Omental fat pad (tissue), 4 donors: ENCODE data around the gene BAG2. TPM values are rescaled to one million over a fixed set of nuclear protein-coding genes. Genes with fewer than 3 reads are reported as not detected.

Source experiments
- ATAC-seq: fragments of 150-250 bp; one replicate; pipeline ENCODE4 v1.9.1; 2016; ENCODE audit warnings: mild to moderate bottlenecking, moderate library complexity; ENCODE audit not compliant: low FRiP score
- DNase-seq: peaks from one replicate; pipeline ENCODE4 v3.0.0-alpha.2; 2019; ENCODE audit warnings: low spot score
- total RNA-seq, 4 donors: library from RNA; depleted of rRNA; stranded (reverse); fragments of >200 nt; gene quantifications; one replicate each; pipeline ENCODE4 v1.1.0, GENCODE V29; 2016
- TF ChIP-seq, protein P1 (sequence below), 3 donors: fragments of 450-650 bp; IDR thresholded peaks; one replicate each; pipeline ENCODE4 v1.5.1; 2016 to 2017; ENCODE audit warnings: antibody characterized with exemption in 3 of 3, mild to moderate bottlenecking in 3 of 3, moderate library complexity in 2 of 3

BAG2 gene
- total RNA-seq, 4 donors from 2014 or later = 3.0 to 6.6 (median 4.6) TPM

DNA sequence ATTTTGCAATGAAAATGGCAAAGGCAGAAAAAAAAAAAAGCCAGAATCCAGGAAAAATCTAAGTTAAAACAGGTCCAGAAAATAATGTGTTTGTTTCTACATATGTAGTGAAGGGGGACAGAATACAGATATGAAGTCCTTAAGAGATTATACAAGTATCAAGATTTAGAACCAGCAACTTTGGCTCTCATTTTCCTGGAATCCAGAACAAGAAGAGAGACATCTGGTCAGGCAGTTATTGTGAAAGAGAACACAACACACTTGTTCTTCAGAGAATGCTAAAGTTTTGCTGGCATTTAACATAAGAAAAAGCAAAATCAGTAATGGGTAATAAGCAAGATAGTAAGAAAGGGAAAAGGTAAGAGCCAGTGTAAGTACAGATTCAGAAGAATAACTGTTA, 21.1 kb downstream of the BAG2 start:
- TF ChIP-seq, protein P1, sequence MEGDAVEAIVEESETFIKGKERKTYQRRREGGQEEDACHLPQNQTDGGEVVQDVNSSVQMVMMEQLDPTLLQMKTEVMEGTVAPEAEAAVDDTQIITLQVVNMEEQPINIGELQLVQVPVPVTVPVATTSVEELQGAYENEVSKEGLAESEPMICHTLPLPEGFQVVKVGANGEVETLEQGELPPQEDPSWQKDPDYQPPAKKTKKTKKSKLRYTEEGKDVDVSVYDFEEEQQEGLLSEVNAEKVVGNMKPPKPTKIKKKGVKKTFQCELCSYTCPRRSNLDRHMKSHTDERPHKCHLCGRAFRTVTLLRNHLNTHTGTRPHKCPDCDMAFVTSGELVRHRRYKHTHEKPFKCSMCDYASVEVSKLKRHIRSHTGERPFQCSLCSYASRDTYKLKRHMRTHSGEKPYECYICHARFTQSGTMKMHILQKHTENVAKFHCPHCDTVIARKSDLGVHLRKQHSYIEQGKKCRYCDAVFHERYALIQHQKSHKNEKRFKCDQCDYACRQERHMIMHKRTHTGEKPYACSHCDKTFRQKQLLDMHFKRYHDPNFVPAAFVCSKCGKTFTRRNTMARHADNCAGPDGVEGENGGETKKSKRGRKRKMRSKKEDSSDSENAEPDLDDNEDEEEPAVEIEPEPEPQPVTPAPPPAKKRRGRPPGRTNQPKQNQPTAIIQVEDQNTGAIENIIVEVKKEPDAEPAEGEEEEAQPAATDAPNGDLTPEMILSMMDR (IDR thresholded peaks at IDR 0.05) = no peak
- ATAC-seq = no peak
- no peak for DNase-seq

DNA sequence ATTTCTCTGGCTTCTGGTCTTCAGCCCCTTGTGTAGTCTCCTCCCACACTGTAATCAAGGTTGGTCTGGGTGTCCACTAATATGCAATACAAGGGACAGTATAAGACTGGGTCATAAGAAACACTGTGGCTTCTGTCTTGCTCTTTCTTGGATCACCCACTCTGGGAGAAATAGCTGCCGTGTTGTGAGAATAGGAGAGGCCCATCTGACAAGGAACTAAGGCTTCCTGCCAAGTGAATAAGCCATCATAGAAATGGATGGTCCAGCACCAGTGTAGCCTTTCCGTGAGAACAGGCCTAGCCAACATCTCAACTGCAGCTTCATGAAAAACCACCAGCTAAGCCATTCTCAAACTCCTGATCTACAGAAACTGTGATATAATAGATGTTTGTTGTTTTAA, 23.3 kb downstream of the BAG2 start:
- ATAC-seq (no peak), DNase-seq (no peak)
- TF ChIP-seq, protein P1 (IDR thresholded peaks at IDR 0.05) = no peak

DNA sequence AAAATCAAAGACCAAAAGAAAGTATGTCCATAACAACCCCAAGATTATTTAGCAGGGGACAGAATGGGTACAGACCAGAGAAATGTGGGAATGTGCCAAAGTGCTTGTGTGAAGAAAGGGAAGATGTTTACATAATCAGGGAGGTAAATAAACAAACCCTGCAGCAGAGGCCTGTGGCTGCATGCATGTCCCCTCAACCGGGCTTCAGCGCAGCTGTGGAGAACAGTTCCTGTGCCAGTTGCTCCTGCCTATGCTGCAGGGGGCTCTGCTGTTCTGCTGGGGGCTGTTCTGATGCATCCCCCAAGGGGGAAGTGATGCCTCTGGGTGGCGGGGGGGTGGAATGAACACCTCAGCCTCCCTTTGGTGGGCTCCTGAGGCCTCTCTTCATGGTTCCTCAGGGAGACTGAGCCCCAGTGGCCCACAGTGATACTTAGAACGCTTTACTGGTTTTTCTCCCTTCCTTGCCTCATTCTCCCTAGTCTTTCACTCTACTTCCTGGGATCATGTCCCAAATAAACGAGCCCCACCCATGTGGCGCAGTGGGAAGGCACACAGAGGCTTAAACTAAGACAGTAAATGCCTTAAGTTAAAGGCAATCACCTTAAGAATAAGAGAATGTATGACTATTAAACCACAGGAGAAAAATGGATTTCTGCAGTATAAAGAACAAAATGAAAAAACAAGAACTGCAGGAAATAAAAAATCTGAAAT, 27.0 kb downstream of the BAG2 start:
- DNase-seq (no peak), ATAC-seq (no peak)
- TF ChIP-seq, protein P1 (IDR thresholded peaks at IDR 0.05) = no peak

DNA sequence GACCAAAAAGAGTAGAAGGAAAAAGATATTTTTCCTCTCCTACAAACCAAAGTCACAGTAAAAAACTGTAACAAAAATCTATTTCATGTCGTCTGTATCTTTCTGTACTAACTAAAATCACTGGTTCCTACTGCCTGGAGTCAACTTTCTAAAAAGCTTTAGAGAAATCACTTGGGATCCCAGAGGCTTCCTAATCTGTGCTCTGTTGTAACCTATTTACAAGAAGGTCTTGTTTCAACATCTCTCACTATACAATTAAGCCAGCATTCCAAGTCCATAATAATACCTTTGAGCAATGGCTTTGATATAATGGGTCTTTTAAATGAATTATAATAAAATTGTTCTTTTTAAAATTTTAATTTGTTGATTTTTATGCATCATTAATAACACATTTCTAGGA, 29.6 kb downstream of the BAG2 start:
- no peak for DNase-seq
- TF ChIP-seq, protein P1 (IDR thresholded peaks at IDR 0.05) = no peak
- ATAC-seq = no peak

DNA sequence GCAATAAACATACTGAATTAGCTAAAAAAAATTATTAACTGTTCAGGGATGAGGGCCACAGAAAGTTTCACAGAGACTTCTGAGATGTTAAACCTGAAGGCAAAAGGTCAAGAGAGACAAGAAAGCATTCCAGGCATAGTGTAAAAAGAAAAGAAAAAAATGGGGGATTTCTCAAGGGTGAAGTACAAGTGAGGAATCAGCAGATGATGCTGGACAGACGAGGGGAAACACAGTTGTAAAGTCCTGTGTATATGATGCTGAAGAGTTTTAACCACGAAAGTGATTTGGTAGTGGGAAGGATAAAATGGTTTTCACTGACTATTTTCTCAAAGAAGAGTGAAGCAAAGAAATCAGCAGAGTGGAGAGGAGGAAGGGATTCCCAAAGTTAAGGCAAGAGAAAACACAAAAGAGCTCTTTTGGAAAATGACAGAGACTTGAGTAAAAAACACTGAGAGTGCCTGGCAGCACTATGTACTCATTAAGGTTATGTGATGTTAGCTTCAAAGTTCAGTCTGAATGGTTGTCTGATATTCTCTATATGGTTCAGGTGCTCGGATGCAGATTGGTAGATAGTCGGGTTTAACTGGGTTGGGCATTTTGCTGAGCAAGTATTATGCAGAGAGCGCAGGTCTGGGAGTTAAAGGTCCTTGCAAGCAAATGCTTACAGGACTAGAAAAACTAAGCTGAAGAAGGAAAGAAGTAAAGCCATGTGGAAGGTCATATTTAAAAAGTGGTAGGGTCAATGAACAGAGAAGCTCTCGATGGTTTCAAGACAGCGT, 33.6 kb downstream of the BAG2 start:
- no peak for ATAC-seq
- TF ChIP-seq, protein P1 (IDR thresholded peaks at IDR 0.05) = no peak

DNA sequence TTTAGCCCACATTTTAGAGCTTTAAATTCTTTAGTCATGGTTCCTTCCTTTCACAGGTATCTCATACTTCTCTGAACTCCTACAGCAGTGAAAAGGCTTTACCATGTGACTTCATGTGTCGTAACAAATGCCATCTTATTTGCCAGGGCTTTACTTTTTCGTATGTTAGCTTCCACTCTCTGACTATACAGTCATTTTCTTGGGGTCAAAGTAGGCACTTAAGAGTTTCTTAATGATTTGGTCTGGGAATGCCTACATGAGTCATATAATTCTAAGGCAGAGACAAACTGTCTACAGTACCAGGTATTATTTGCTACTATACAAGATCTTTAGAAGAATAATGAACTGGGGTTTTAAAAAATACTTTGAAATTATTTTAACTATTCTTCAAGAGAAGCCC, 35.0 kb downstream of the BAG2 start:
- DNase-seq = no peak
- ATAC-seq = no peak
- TF ChIP-seq, protein P1 (IDR thresholded peaks at IDR 0.05) = no peak

More for the DNA sequence above, 33.6 kb downstream of the BAG2 start:
- no peak for DNase-seq
